LNCaP clone FGC (cell line): ENCODE results near the gene DNMT3A.

ENCODE experiments used
- DNase-seq: peaks from one replicate; pipeline ENCODE4 v3.0.0-alpha.2; 2011; ENCODE audit warnings: low read depth
- H3K4me3 ChIP-seq: 2 replicates; pipeline ENCODE4 v1.5.1; 2011; ENCODE audit warnings: mild to moderate bottlenecking, low read depth, low read length, control low read depth
- CTCF ChIP-seq: IDR thresholded peaks from 2 replicates; pipeline ENCODE4 v1.5.1; 2012; ENCODE audit warnings: mild to moderate bottlenecking; ENCODE audit not compliant: control insufficient read depth, insufficient read depth; ENCODE audit errors: extremely low read depth

DNMT3A gene

GRCh38 chr2:25234738-25235137 lies 107.0 kb downstream of the DNMT3A start:
- DNase-seq = no peak
- TF ChIP-seq CTCF = no peak
- H3K4me3 ChIP-seq = no peak overlapping the region

GRCh38 chr2:25233916-25234605 lies 107.7 kb downstream of the DNMT3A start:
- no peak for TF ChIP-seq CTCF
- DNase-seq = no peak

GRCh38 chr2:25232248-25232825 lies 109.4 kb downstream of the DNMT3A start:
- no peak for TF ChIP-seq CTCF
- no peak overlapping the region for H3K4me3 ChIP-seq
- DNase-seq = no peak

More at GRCh38 chr2:25233916-25234605, 107.7 kb downstream of the DNMT3A start:
- no peak overlapping the region for H3K4me3 ChIP-seq

GRCh38 chr2:25230948-25231311 lies 110.8 kb downstream of the DNMT3A start:
- no peak overlapping the region for H3K4me3 ChIP-seq
- no peak for DNase-seq
- TF ChIP-seq CTCF = no peak

GRCh38 chr2:25230198-25230947 lies 111.4 kb downstream of the DNMT3A start:
- TF ChIP-seq CTCF = no peak
- DNase-seq = no peak
- H3K4me3 ChIP-seq = no peak overlapping the region

GRCh38 chr2:25229279-25230197 lies 112.2 kb downstream of the DNMT3A start:
- H3K4me3 ChIP-seq = no peak overlapping the region
- TF ChIP-seq CTCF = no peak
- DNase-seq = no peak
